Naive B cell (primary cell): ENCODE data around the gene WHAMM. TPM values are rescaled to one million over a fixed set of nuclear protein-coding genes. Genes with fewer than 3 reads are reported as not detected.

Experiments
- polyA plus RNA-seq, 6 donors: library from polyadenylated mRNA; unstranded; fragments of 300-500 nt; fragmentation: Illumina TruSeq; gene quantifications; one replicate each; pipeline ENCODE4 v1.2.3, GENCODE V29; 2021; ENCODE audit warnings: low read depth in 6 of 6

The WHAMM gene
- polyA plus RNA-seq, 6 donors from 2014 or later = 2.2 to 7.3 (median 5.1) TPM

Other genes with a start within 250 kb of the WHAMM start
- gene CPEB1, start 162.3 kb upstream of the WHAMM start, polyA plus RNA-seq = under 1 TPM in 2 of 6 donors, not detected in 4; 0.09 to 0.24 TPM
- under 1 TPM in 1 of 6 donors, not detected in 5; 0.30 TPM for gene AP3B2, start 99.8 kb upstream of the WHAMM start, polyA plus RNA-seq
- under 1 TPM in 1 of 6 donors, not detected in 5; 0.05 TPM for gene FSD2, start 3.6 kb upstream of the WHAMM start, polyA plus RNA-seq
- 10 to 100 TPM in 1 of 6 donors, 1 to 10 TPM in 5; 3.0 to 11.6 (median 6.2) TPM for gene HOMER2, start 143.1 kb downstream of the WHAMM start, polyA plus RNA-seq
- gene RAMAC, start 176.6 kb downstream of the WHAMM start, polyA plus RNA-seq = 10 to 100 TPM; 46.8 to 98.0 (median 49.7) TPM
- 10 to 100 TPM; 49.6 to 82.3 (median 56.5) TPM for gene C15orf40, start 202.0 kb downstream of the WHAMM start, polyA plus RNA-seq